Glutamatergic neuron (in vitro differentiated cells): ENCODE data around the gene ITGA1. TPM values are rescaled to one million over a fixed set of nuclear protein-coding genes. Genes with fewer than 3 reads are reported as not detected.

Experiments used
- DNase-seq: peaks from one replicate; pipeline ENCODE4 v3.0.0; 2022
- H3K27ac Mint-ChIP-seq: one replicate; pipeline ENCODE4 v1.8.0; 2020; ENCODE audit warnings: mild to moderate bottlenecking, mixed read lengths, inconsistent platforms; ENCODE audit not compliant: unreplicated experiment
- H3K27me3 Mint-ChIP-seq: one replicate; pipeline ENCODE4 v1.8.0; 2020; ENCODE audit warnings: mild to moderate bottlenecking, moderate library complexity, mixed read lengths, inconsistent platforms; ENCODE audit not compliant: unreplicated experiment
- H3K36me3 Mint-ChIP-seq: one replicate; pipeline ENCODE4 v1.8.0; 2020; ENCODE audit warnings: mild to moderate bottlenecking, mixed read lengths, inconsistent platforms; ENCODE audit not compliant: unreplicated experiment
- H3K4me1 Mint-ChIP-seq: one replicate; pipeline ENCODE4 v1.8.0; 2020; ENCODE audit warnings: mild to moderate bottlenecking, low read depth, mixed read lengths, inconsistent platforms; ENCODE audit not compliant: unreplicated experiment
- H3K4me3 Mint-ChIP-seq: one replicate; pipeline ENCODE4 v1.8.0; 2020; ENCODE audit warnings: mild to moderate bottlenecking, mixed read lengths, inconsistent platforms; ENCODE audit not compliant: unreplicated experiment
- H3K9me3 Mint-ChIP-seq: one replicate; pipeline ENCODE4 v1.8.0; 2020; ENCODE audit warnings: mild to moderate bottlenecking, moderate library complexity, mixed read lengths, inconsistent platforms; ENCODE audit not compliant: unreplicated experiment
- CTCF ChIP-seq: fragments of 200-600 bp; sonication (generic); IDR thresholded peaks from one replicate; pipeline ENCODE4 v1.5.0; 2021; ENCODE audit not compliant: partially characterized antibody, unreplicated experiment
- total RNA-seq: library from RNA; stranded (reverse); fragmentation: NEBNext Ultra II Directional; extraction: Animal tissue kit (Norgen Biotek cat#: 25700); gene quantifications from one replicate; pipeline ENCODE4 v1.2.1, GENCODE V29; 2021; ENCODE audit not compliant: unreplicated experiment

The ITGA1 gene
- total RNA-seq, 1 donor from 2014 or later = 0.96 TPM

GRCh38 chr5:52892242-52892878, 104.6 kb downstream of the ITGA1 start:
- no peak for DNase-seq
- peaks cover 25% of the 10 kb centered on the region for H3K4me1 Mint-ChIP-seq
- peaks cover 3% of the 10 kb centered on the region for H3K9me3 Mint-ChIP-seq
- H3K4me3 Mint-ChIP-seq = no peak overlapping the region
- H3K27me3 Mint-ChIP-seq = no peaks in the 10 kb centered on the region
- no peaks in the 10 kb centered on the region for H3K36me3 Mint-ChIP-seq
- H3K27ac Mint-ChIP-seq = no peak overlapping the region
- TF ChIP-seq CTCF = no peak

GRCh38 chr5:52893105-52893504, 105.4 kb downstream of the ITGA1 start:
- H3K36me3 Mint-ChIP-seq = no peaks in the 10 kb centered on the region
- peaks cover 20% of the 10 kb centered on the region for H3K4me1 Mint-ChIP-seq
- no peak overlapping the region for H3K4me3 Mint-ChIP-seq
- no peak for DNase-seq
- no peaks in the 10 kb centered on the region for H3K27me3 Mint-ChIP-seq
- no peak for TF ChIP-seq CTCF
- H3K27ac Mint-ChIP-seq = no peak overlapping the region
- H3K9me3 Mint-ChIP-seq = peaks cover 3% of the 10 kb centered on the region

GRCh38 chr5:52893863-52894262, 106.1 kb downstream of the ITGA1 start:
- Mint-ChIP-seq H3K27ac (no peak overlapping the region), H3K27me3 (no peaks in the 10 kb centered on the region), H3K4me3 (no peak overlapping the region), H3K36me3 (no peaks in the 10 kb centered on the region), H3K4me1 (peaks cover 17% of the 10 kb centered on the region), H3K9me3 (peaks cover 3% of the 10 kb centered on the region)
- TF ChIP-seq CTCF = no peak
- no peak for DNase-seq

- TF ChIP-seq CTCF = no peak
- Mint-ChIP-seq H3K36me3 (no peaks in the 10 kb centered on the region), H3K4me1 (peaks cover 17% of the 10 kb centered on the region), H3K4me3 (peak overlapping the region; percentile 1), H3K9me3 (peaks cover 3% of the 10 kb centered on the region), H3K27me3 (no peaks in the 10 kb centered on the region), H3K27ac (peak overlapping the region; percentile 78)
- DNase-seq = no peak
Measured at GRCh38 chr5:52894451-52894850, 106.7 kb downstream of the ITGA1 start.

- no peaks in the 10 kb centered on the region for H3K27me3 Mint-ChIP-seq
- H3K4me3 Mint-ChIP-seq = peak overlapping the region; percentile 10
- H3K9me3 Mint-ChIP-seq = peaks cover 3% of the 10 kb centered on the region
- H3K4me1 Mint-ChIP-seq = peaks cover 17% of the 10 kb centered on the region
- H3K36me3 Mint-ChIP-seq = no peaks in the 10 kb centered on the region
- H3K27ac Mint-ChIP-seq = peak overlapping the region; percentile 45
- TF ChIP-seq CTCF = no peak
- DNase-seq = no peak
Measured at GRCh38 chr5:52895075-52895474, 107.4 kb downstream of the ITGA1 start.
